ENCODE data around the gene CALN1.

CALN1 gene

GRCh38 chr7:72445580-72445979 is 33.4 kb upstream of the CALN1 start:
- Histone ChIP-seq H3K79me2 (no peaks in the 10 kb centered on the region), H3K9ac (no peak overlapping the region), H3K36me3 (ENCODE audit: control insufficient read depth, insufficient read depth, low read length) (no peaks in the 10 kb centered on the region), H3K4me1 (no peaks in the 10 kb centered on the region), H3K9me3 (ENCODE audit: control insufficient read depth, low read length) (no peaks in the 10 kb centered on the region), H3K27me3 (ENCODE audit: control insufficient read depth, insufficient read depth, low read length) (no peaks in the 10 kb centered on the region), H3K4me3 (ENCODE audit: low read depth, low read length) (no peak overlapping the region), H3K4me2 (ENCODE audit: low read length) (no peak overlapping the region), H2AFZ (no peak overlapping the region), H3K27ac (no peak overlapping the region)
- TF ChIP-seq CTCF (IDR thresholded peaks at IDR 0.05) = no peak

GRCh38 chr7:72445075-72445474 is 32.9 kb upstream of the CALN1 start:
- Histone ChIP-seq H3K4me3 (ENCODE audit: low read depth, low read length) (no peak overlapping the region), H3K79me2 (no peaks in the 10 kb centered on the region), H3K4me2 (ENCODE audit: low read length) (no peak overlapping the region), H3K36me3 (ENCODE audit: control insufficient read depth, insufficient read depth, low read length) (no peaks in the 10 kb centered on the region), H3K27me3 (ENCODE audit: control insufficient read depth, insufficient read depth, low read length) (no peaks in the 10 kb centered on the region), H2AFZ (no peak overlapping the region), H3K27ac (no peak overlapping the region), H3K9ac (no peak overlapping the region), H3K4me1 (no peaks in the 10 kb centered on the region), H3K9me3 (ENCODE audit: control insufficient read depth, low read length) (no peaks in the 10 kb centered on the region)
- TF ChIP-seq CTCF (IDR thresholded peaks at IDR 0.05) = no peak

GRCh38 chr7:72444026-72444776 is 32.1 kb upstream of the CALN1 start:
- H3K79me2 ChIP-seq = no peaks in the 10 kb centered on the region
- H3K4me2 ChIP-seq (ENCODE audit: low read length) = no peak overlapping the region
- no peak overlapping the region for H3K4me3 ChIP-seq (ENCODE audit: low read depth, low read length)
- no peak overlapping the region for H3K9ac ChIP-seq
- no peaks in the 10 kb centered on the region for H3K4me1 ChIP-seq
- H3K27ac ChIP-seq = no peak overlapping the region
- no peaks in the 10 kb centered on the region for H3K27me3 ChIP-seq (ENCODE audit: control insufficient read depth, insufficient read depth, low read length)
- H3K9me3 ChIP-seq (ENCODE audit: control insufficient read depth, low read length) = no peaks in the 10 kb centered on the region
- TF ChIP-seq CTCF (IDR thresholded peaks at IDR 0.05) = no peak
- no peak overlapping the region for H2AFZ ChIP-seq
- H3K36me3 ChIP-seq (ENCODE audit: control insufficient read depth, insufficient read depth, low read length) = no peaks in the 10 kb centered on the region

GRCh38 chr7:72441791-72442190 is 29.7 kb upstream of the CALN1 start:
- H3K9me3 ChIP-seq (ENCODE audit: control insufficient read depth, low read length) = no peaks in the 10 kb centered on the region
- no peak overlapping the region for H3K9ac ChIP-seq
- no peak overlapping the region for H2AFZ ChIP-seq
- no peak overlapping the region for H3K27ac ChIP-seq
- H3K4me2 ChIP-seq (ENCODE audit: low read length) = no peak overlapping the region
- no peak for TF ChIP-seq CTCF (IDR thresholded peaks at IDR 0.05)
- no peaks in the 10 kb centered on the region for H3K36me3 ChIP-seq (ENCODE audit: control insufficient read depth, insufficient read depth, low read length)
- H3K27me3 ChIP-seq (ENCODE audit: control insufficient read depth, insufficient read depth, low read length) = no peaks in the 10 kb centered on the region
- no peak overlapping the region for H3K4me3 ChIP-seq (ENCODE audit: low read depth, low read length)
- no peaks in the 10 kb centered on the region for H3K4me1 ChIP-seq
- no peaks in the 10 kb centered on the region for H3K79me2 ChIP-seq

- no peak for TF ChIP-seq CTCF (IDR thresholded peaks at IDR 0.05)
Observed at GRCh38 chr7:72438491-72438890, 26.4 kb upstream of the CALN1 start.

More at GRCh38 chr7:72438491-72438890, 26.4 kb upstream of the CALN1 start:
- H3K4me2 ChIP-seq (ENCODE audit: low read length) = no peak overlapping the region
- peaks cover 4% of the 10 kb centered on the region for H3K27me3 ChIP-seq (ENCODE audit: control insufficient read depth, insufficient read depth, low read length)
- no peak overlapping the region for H3K27ac ChIP-seq
- no peaks in the 10 kb centered on the region for H3K9me3 ChIP-seq (ENCODE audit: control insufficient read depth, low read length)
- H3K4me3 ChIP-seq (ENCODE audit: low read depth, low read length) = no peak overlapping the region
- H3K4me1 ChIP-seq = no peaks in the 10 kb centered on the region
- no peaks in the 10 kb centered on the region for H3K79me2 ChIP-seq
- no peak overlapping the region for H2AFZ ChIP-seq
- H3K36me3 ChIP-seq (ENCODE audit: control insufficient read depth, insufficient read depth, low read length) = no peaks in the 10 kb centered on the region
- no peak overlapping the region for H3K9ac ChIP-seq

Data from parathyroid adenoma (tissue), 2 donors.